NCI-H2196 treated with DMSO at 0.1 percent for 48 hours (cell line): Measurements from ENCODE around the gene KRTAP4-4.

Experiments used
- DNase-seq: peaks from one replicate; lab custom pipeline; 2025; ENCODE audit not compliant: unreplicated experiment; lab: John Stamatoyannopoulos, UW

KRTAP4-4 gene

GRCh38 chr17:41111151-41111885 lies 49.2 kb downstream of the KRTAP4-4 start:
- DNase-seq = no peak
